ENCODE results near the gene RHBG. TPM values are rescaled to one million over a fixed set of nuclear protein-coding genes. Genes with fewer than 3 reads are reported as not detected.

Gene RHBG
- total RNA-seq, 2 donors from 2014 or later = 0.85 TPM; not detected in 1

- 6% methylated on average over 4 of the region's 4 CpGs for WGBS
- no peak for DNase-seq (ENCODE audit: low spot score)
- no peaks in the 10 kb centered on the region for H3K36me3 ChIP-seq
- intact Hi-C loops (cut with DNase I) = no loop called here
- no peak overlapping the region for H3K27ac ChIP-seq
- H3K4me1 ChIP-seq (replicated peaks) = no peaks in the 10 kb centered on the region
- H3K9me3 ChIP-seq = no peaks in the 10 kb centered on the region
- TF ChIP-seq POLR2AphosphoS5 (IDR thresholded peaks at IDR 0.05) (no peak), CTCF (IDR thresholded peaks at IDR 0.05) (no peak), POLR2A (IDR thresholded peaks at IDR 0.05) (no peak)
- no peak overlapping the region for H3K4me3 ChIP-seq
- peaks cover 17% of the 10 kb centered on the region for H3K27me3 ChIP-seq (replicated peaks; ENCODE audit: insufficient read depth)
Measured at GRCh38 chr1:156428746-156429288, 59.8 kb downstream of the RHBG start.

- WGBS = 10% methylated on average over 13 of the region's 13 CpGs
- H3K36me3 ChIP-seq = no peaks in the 10 kb centered on the region
- intact Hi-C loops (cut with DNase I) = no loop called here
- peaks cover 17% of the 10 kb centered on the region for H3K27me3 ChIP-seq (replicated peaks; ENCODE audit: insufficient read depth)
- H3K4me3 ChIP-seq = no peak overlapping the region
- no peak overlapping the region for H3K27ac ChIP-seq
- H3K4me1 ChIP-seq (replicated peaks) = no peaks in the 10 kb centered on the region
- DNase-seq (ENCODE audit: low spot score) = no peak
- no peaks in the 10 kb centered on the region for H3K9me3 ChIP-seq
- TF ChIP-seq CTCF (IDR thresholded peaks at IDR 0.05) = no peak
- TF ChIP-seq POLR2AphosphoS5 (IDR thresholded peaks at IDR 0.05) = no peak
- no peak for TF ChIP-seq POLR2A (IDR thresholded peaks at IDR 0.05)
Measured at GRCh38 chr1:156429313-156430060, 60.5 kb downstream of the RHBG start.

- Histone ChIP-seq H3K9me3 (no peaks in the 10 kb centered on the region), H3K36me3 (no peaks in the 10 kb centered on the region), H3K27ac (no peak overlapping the region), H3K4me1 (replicated peaks) (no peaks in the 10 kb centered on the region), H3K4me3 (no peak overlapping the region), H3K27me3 (replicated peaks; ENCODE audit: insufficient read depth) (peaks cover 17% of the 10 kb centered on the region)
- WGBS = 13% methylated on average over 7 of the region's 7 CpGs
- TF ChIP-seq POLR2A (IDR thresholded peaks at IDR 0.05) (no peak), POLR2AphosphoS5 (IDR thresholded peaks at IDR 0.05) (no peak), CTCF (IDR thresholded peaks at IDR 0.05) (no peak)
- DNase-seq (ENCODE audit: low spot score) = no peak
- intact Hi-C loops (cut with DNase I) = no loop called here
Measured at GRCh38 chr1:156430303-156430702, 61.3 kb downstream of the RHBG start.

GRCh38 chr1:156430866-156431265, 61.9 kb downstream of the RHBG start:
- Histone ChIP-seq H3K27ac (no peak overlapping the region), H3K9me3 (no peaks in the 10 kb centered on the region), H3K36me3 (no peaks in the 10 kb centered on the region), H3K4me1 (replicated peaks) (no peaks in the 10 kb centered on the region), H3K4me3 (no peak overlapping the region), H3K27me3 (replicated peaks; ENCODE audit: insufficient read depth) (peaks cover 17% of the 10 kb centered on the region)
- TF ChIP-seq POLR2A (IDR thresholded peaks at IDR 0.05) (no peak), CTCF (IDR thresholded peaks at IDR 0.05) (no peak), POLR2AphosphoS5 (IDR thresholded peaks at IDR 0.05) (no peak)
- DNase-seq (ENCODE audit: low spot score) = no peak
- 25% methylated on average over 3 of the region's 3 CpGs for WGBS
- intact Hi-C loops (cut with DNase I) = no loop called here

- Histone ChIP-seq H3K4me1 (replicated peaks) (peaks cover 3% of the 10 kb centered on the region), H3K9me3 (no peaks in the 10 kb centered on the region), H3K4me3 (no peak overlapping the region), H3K36me3 (no peaks in the 10 kb centered on the region), H3K27ac (no peak overlapping the region), H3K27me3 (replicated peaks; ENCODE audit: insufficient read depth) (peaks cover 20% of the 10 kb centered on the region)
- TF ChIP-seq POLR2AphosphoS5 (IDR thresholded peaks at IDR 0.05) (no peak), POLR2A (IDR thresholded peaks at IDR 0.05) (no peak), CTCF (IDR thresholded peaks at IDR 0.05) (no peak)
- intact Hi-C loops (cut with DNase I) = no loop called here
- WGBS = 50% methylated on average over 4 of the region's 4 CpGs
- DNase-seq (ENCODE audit: low spot score) = no peak
Measured at GRCh38 chr1:156431366-156431765, 62.4 kb downstream of the RHBG start.

All from prostate gland (tissue), 2 donors.